WTC11 (cell line): ENCODE measurements around the gene SPRY2.

ENCODE experiments used
- RORB ChIP-seq: fragments of 250-450 bp; sonication (Bioruptor Pico); IDR thresholded peaks from 2 replicates; pipeline ENCODE4 v1.9.0; 2021; ENCODE audit warnings: mild to moderate bottlenecking
- TP53 ChIP-seq: sonication (generic); formaldehyde crosslinking; IDR thresholded peaks from 2 replicates; pipeline ENCODE4 v1.8.1; 2023; ENCODE audit warnings: mild to moderate bottlenecking, missing genetic modification reagents
- ZNF416 ChIP-seq: fragments of 250-450 bp; sonication (Bioruptor Pico); IDR thresholded peaks from 2 replicates; pipeline ENCODE4 v1.9.0; 2021; ENCODE audit warnings: mild to moderate bottlenecking, inconsistent platforms
- TF ChIP-seq, protein P1 (sequence below): fragments of 200-600 bp; IDR thresholded peaks from 2 replicates; pipeline ENCODE4 v1.8.0; 2022; ENCODE audit warnings: antibody characterized with exemption
- TF ChIP-seq, protein P2 (sequence below): sonication (generic); formaldehyde crosslinking; IDR thresholded peaks from 2 replicates; pipeline ENCODE4 v1.8.1; 2022; ENCODE audit warnings: low read depth, missing genetic modification reagents, borderline replicate concordance

DNA sequence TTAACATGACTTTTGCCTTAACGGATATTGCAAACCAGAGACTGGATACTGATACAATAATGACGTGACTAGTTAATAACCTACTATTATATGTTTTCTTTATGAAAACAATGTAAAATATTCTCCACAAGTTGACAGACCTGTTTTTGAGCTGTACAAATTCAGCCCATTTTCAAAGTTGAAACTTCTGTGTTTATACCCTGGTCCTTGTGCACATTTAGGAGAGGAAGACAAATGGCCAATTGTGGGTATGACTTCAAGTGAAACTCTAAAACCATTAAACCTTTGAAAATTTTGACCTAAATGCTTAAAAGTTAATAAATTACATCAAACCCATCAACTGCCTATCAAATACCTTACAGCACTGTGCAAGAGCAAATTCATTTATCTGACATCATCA lies 8.9 kb downstream of the SPRY2 start:
- TF ChIP-seq TP53 (CRISPR knock-in tag) = no peak
- TF ChIP-seq, protein P1, sequence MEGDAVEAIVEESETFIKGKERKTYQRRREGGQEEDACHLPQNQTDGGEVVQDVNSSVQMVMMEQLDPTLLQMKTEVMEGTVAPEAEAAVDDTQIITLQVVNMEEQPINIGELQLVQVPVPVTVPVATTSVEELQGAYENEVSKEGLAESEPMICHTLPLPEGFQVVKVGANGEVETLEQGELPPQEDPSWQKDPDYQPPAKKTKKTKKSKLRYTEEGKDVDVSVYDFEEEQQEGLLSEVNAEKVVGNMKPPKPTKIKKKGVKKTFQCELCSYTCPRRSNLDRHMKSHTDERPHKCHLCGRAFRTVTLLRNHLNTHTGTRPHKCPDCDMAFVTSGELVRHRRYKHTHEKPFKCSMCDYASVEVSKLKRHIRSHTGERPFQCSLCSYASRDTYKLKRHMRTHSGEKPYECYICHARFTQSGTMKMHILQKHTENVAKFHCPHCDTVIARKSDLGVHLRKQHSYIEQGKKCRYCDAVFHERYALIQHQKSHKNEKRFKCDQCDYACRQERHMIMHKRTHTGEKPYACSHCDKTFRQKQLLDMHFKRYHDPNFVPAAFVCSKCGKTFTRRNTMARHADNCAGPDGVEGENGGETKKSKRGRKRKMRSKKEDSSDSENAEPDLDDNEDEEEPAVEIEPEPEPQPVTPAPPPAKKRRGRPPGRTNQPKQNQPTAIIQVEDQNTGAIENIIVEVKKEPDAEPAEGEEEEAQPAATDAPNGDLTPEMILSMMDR = no peak
- TF ChIP-seq, protein P2, sequence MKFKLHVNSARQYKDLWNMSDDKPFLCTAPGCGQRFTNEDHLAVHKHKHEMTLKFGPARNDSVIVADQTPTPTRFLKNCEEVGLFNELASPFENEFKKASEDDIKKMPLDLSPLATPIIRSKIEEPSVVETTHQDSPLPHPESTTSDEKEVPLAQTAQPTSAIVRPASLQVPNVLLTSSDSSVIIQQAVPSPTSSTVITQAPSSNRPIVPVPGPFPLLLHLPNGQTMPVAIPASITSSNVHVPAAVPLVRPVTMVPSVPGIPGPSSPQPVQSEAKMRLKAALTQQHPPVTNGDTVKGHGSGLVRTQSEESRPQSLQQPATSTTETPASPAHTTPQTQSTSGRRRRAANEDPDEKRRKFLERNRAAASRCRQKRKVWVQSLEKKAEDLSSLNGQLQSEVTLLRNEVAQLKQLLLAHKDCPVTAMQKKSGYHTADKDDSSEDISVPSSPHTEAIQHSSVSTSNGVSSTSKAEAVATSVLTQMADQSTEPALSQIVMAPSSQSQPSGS (CRISPR knock-in tag) = no peak
- TF ChIP-seq ZNF416 (CRISPR knock-in tag) = no peak
- TF ChIP-seq RORB (CRISPR knock-in tag) = no peak
